Stimulated activated CD8-positive, alpha-beta memory T cell treated with anti-CD3 and anti-CD28 coated beads, Interleukin-4, amount 100 ng/mL, for 48 hours (primary cell): ENCODE results near the gene CXADR.
A peak's percentile ranks its signal among the peaks of the same experiment; 100 is the strongest.
"Not testable (repeated sequence)": the region's sequence is repeated elsewhere in the genome, so short reads cannot be mapped to it uniquely, and the experiment has no call there.

Source experiments
- DNase-seq: peaks from one replicate; pipeline ENCODE4 v3.0.0-alpha.2; 2020

The CXADR gene

DNA sequence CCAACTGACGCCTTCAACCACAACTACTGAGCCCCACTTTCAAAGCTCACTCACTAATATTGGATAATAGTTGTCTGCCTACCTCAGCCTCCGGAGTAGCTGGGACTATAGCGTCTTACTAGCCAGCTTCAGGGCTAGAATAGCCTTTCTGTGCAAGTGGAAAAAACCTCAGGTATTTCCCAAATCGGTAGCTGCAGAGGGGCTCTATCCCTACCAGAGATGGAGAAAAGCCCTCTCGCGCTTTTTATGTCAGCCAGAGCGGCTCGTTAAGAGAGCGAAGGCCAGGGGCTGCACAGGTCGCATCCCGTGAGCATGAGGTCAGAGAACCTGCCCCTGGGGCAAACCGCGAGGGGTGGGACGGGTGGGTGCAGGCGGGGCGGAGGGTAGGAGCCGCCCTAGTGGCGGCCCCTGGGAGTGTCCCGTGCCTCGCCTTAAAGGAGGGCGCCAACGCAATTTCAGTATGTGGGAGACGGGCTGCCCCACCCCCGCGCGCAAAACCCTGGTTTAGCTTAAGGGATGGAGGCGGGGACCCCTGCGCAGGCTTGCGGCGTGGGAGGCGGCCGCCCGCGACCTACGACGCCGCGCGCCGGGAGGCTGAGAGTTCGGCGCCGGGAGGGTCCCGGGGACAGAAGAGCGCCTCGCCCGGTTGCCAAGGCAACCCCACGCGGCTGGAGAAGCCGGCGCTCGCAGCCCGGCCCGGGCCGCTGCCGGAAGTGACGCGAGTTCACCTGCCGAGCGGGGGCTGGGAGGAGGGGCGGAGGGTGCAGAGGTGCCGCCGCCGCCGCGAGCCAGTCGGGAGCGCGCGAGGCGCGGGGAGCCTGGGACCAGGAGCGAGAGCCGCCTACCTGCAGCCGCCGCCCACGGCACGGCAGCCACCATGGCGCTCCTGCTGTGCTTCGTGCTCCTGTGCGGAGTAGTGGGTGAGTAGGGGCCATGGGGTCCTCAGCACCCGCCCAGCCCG lies at the start of gene CXADR:
CXADR (plus strand) TSS at position 791 of the 961 bp plus-strand sequence; CDS start at position 878, 87 bp downstream.
- peak; percentile 77 for DNase-seq

- no peak for DNase-seq
Observed at GRCh38 chr21:17466166-17466565, 46.7 kb upstream of the CXADR start.

DNA sequence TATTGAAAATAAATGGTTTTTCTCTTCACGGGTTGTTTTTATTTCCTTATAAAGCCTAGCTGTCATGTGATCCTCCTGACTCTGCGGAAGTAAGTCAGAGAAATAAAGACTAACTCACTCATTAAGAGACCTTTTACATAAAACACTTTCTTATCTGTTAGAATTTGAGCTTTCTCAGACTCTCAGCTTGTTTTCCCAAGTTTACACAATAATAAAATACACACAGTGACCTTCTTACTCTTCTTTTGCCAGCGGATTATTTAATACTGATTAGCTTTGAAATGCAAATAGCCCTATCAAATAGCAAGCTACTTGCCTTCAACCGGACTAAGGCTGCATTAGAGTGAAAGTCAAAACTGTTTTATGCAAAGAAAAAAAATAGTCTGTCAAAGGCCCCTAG lies 45.5 kb upstream of the CXADR start:
- no peak for DNase-seq

- DNase-seq = no peak
Observed at GRCh38 chr21:17467829-17468228, 45.0 kb upstream of the CXADR start.

DNA sequence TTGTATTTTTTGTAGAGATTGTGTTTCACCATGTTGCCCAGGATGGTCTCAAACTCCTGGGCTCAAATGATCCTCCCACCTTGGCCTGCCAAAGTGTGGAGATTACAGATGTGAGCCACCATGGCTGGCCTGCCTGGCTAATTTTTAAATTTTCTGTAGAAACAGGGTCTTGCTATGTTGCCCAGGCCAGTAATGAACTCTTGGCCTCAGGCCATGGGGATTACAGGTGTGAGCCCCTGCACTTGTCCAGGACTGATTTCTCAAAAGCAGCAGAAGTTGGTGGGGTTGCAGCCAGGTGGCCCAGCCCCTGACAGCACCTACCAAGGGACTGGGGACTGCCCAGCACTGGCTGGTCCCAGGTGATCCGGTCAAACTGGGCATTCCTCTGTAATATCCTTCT lies 44.1 kb upstream of the CXADR start:
- DNase-seq = no peak

DNA sequence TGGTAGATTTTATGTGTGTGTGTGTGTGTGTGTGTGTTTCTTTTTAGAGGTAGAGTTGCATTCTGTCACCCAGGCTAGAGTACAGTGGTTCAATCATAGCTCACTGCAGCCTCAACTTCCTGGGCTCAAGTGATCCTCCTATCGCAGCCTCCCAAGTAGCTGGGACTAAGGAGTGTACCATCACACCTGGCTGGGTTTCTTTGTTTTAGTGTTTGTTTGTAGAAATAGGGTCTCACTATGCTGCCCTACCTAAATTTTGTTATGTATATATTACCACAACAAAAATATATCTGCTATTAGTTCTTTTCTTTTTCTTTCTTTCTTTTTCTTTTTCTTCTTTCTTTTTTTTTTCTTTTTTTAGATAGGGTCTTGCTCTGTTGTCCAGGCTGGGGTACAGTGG lies 43.1 kb upstream of the CXADR start:
- DNase-seq = no peak

DNA sequence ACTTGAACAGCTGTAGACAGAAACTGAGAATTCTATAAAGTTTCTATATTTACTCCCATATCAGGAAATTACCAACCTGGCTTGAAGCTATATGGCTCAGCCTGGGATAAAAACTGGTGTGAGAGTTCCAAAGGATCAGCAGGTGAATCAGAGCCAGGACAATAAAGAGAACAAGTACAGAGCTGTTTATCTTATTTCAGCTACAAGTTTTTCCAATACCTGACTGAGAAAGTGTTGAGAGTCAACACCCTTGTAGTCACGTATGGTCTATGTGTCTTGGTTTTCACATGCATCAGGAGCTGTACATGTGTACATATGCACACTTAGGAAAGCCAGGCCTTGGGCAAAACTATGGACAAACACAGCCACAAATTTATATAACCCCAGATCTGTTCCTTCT lies 40.7 kb upstream of the CXADR start:
- no peak for DNase-seq

GRCh38 chr21:17472592-17473271 lies 40.1 kb upstream of the CXADR start:
- no peak for DNase-seq

DNA sequence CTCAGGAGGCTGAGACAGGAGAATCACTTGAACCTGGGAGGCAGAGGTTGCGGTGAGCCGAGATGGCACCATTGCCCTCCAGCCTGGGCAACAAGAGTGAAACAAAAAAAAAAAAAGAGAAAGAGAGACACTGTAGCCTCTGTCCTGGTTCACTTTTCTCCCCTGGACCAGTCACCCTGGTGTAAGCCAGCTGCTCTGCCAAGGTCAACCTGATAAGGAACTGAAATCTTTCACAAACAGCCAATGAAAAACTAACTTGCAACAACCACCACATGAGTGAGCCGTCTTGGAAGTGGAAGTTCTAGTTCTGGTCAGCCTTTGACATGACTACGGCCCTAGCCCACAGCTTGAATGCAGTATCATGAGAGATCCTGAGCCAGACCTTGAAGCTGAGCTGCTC lies 36.8 kb upstream of the CXADR start:
- no peak for DNase-seq

DNA sequence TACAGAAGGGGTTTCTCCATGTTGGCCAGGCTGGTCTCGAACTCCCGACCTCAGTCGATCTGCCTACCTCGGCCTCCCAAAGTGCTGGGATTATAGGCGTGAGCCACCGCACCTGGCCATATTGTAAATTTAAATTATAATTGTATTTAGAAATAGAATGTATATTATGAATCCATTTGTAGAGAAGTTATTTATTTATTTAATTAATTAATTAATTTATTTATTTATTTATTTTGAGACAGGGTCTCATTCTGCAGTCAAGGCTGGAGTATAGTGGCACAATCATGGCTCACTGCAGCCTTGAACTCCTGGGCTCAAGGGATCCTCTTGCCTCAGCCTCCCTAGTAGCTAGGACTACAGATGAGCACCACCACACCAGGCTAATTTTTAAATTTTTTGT lies 34.7 kb upstream of the CXADR start:
- not testable (repeated sequence) for DNase-seq

GRCh38 chr21:17479606-17480005 lies 33.2 kb upstream of the CXADR start:
- DNase-seq = no peak

GRCh38 chr21:17482928-17483327 lies 29.9 kb upstream of the CXADR start:
- no peak for DNase-seq

DNA sequence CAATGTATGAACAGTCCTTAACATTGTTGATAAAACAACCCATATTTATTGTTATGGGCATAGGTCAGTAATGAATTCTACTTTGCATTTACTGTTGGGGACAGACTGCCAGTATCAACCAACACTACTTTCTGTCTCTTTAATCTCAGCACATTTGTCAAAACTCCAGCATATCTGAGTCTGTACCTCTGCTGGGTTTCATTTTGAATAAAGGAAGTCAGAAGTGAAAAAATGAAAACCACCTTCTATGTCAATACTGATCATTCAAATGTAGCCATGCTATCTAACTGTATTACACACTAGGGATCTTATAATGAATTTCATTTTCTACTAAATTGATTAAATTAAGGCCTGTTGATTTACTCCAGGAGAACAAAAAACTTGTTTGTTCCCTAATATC lies 24.2 kb upstream of the CXADR start:
- no peak for DNase-seq

GRCh38 chr21:17489565-17489964 lies 23.3 kb upstream of the CXADR start:
- DNase-seq = not testable (repeated sequence)

GRCh38 chr21:17491716-17492414 lies 21.0 kb upstream of the CXADR start:
- DNase-seq = peak; percentile 31

DNA sequence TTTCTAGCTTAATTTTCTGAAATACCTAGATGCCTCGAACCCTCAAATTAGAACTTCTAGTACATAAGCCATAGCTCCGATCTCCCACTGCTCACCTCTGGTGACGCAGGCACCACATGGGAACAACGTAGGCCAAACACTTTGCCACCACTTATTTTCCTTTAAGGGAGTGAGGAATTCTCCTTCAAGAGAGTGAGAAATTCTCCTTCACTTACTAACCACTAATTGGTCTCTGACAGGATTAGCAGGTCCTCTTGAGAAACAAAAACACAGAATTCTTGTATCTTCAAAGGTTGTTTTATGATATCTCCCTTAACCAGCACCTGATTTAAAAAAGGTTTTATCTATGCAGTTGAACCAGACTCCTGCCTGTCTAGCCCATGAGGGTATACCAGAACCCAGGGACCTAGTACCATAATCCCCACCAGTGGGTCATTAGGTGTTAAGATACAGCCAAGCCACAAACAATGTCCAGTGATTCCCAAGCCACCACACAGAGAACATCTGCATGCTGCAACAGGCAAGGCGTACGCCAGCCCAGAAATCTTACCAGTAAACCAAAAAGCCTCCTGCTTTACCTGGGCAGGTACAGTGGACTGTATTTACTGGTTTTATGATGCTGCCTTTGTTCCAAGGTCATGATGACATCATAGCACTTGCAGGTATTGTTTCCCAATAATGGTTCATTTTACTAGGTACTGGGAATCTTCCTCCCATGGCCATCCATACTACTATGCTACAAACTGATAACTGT lies 20.3 kb upstream of the CXADR start:
- DNase-seq = no peak

DNA sequence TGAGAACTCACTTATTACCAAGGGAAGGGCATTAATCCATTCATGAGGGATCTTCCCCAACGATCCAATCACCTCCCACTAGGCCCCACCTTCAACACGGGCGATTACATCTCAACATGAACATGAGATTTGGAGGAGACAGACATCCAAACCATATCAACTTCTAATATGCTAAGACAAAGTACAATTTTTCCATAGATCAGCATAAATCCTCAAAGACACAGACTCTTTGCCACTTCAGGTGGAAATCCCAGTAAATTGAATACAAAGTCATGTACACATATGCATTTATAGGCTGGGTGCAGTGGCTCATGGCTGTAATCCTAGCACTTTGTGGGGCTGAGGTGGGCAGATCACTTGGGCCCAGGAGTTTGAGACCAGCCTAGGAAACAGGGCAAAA lies 18.8 kb upstream of the CXADR start:
- no peak for DNase-seq

- no peak for DNase-seq
Observed at GRCh38 chr21:17495680-17496079, 17.2 kb upstream of the CXADR start.

GRCh38 chr21:17497316-17497715 lies 15.5 kb upstream of the CXADR start:
- DNase-seq = no peak

- DNase-seq = no peak
Observed at GRCh38 chr21:17498586-17498985, 14.3 kb upstream of the CXADR start.

GRCh38 chr21:17501107-17502006 lies 11.5 kb upstream of the CXADR start:
- DNase-seq = no peak

GRCh38 chr21:17502985-17503384 lies 9.9 kb upstream of the CXADR start:
- DNase-seq = not testable (repeated sequence)
